Esophagus muscularis mucosa (tissue), 4 donors: Measurements from ENCODE around the gene LOXL3. TPM values are rescaled to one million over a fixed set of nuclear protein-coding genes. Genes with fewer than 3 reads are reported as not detected.
A peak's percentile ranks its signal among the peaks of the same experiment; 100 is the strongest.

Experiments used
- DNase-seq: peaks from one replicate; pipeline ENCODE4 v3.0.0-alpha.2; 2017; ENCODE audit errors: extremely low spot score
- H3K27ac ChIP-seq, 4 donors: fragments of 200-600 bp; sonication (generic); replicated peaks in 1 of 4; 1 replicate in 3 of 4; 2 replicates in 1 of 4; pipeline ENCODE4 v1.5.1; 2016 to 2019; ENCODE audit warnings: mild to moderate bottlenecking in 1 of 4
- H3K27me3 ChIP-seq, 4 donors: fragments of 200-600 bp; sonication (generic); one replicate each; pipeline versions ENCODE4 v1.5.1 to v1.6.0; 2016 to 2019
- H3K36me3 ChIP-seq, 4 donors: fragments of 200-600 bp; sonication (generic); one replicate each; pipeline ENCODE4 v1.5.1; 2016 to 2019
- H3K4me1 ChIP-seq, 4 donors: fragments of 200-600 bp; sonication (generic); one replicate each; pipeline ENCODE4 v1.5.1; 2016 to 2019
- H3K4me3 ChIP-seq, 4 donors: fragments of 200-600 bp; sonication (generic); 1 replicate in 2 of 4; 2 replicates in 2 of 4; pipeline ENCODE4 v1.5.1; 2016 to 2019; ENCODE audit warnings: mild to moderate bottlenecking in 4 of 4, moderate library complexity in 1 of 4
- H3K9me3 ChIP-seq, 4 donors: fragments of 200-600 bp; sonication (generic); 1 replicate in 3 of 4; 2 replicates in 1 of 4; pipeline ENCODE4 v1.5.1; 2016 to 2019
- EP300 ChIP-seq: sonication (generic); formaldehyde crosslinking; IDR thresholded peaks from one replicate; pipeline ENCODE4 v1.6.1; 2017; ENCODE audit warnings: antibody characterized with exemption
- POLR2A ChIP-seq: fragments of 450-650 bp; IDR thresholded peaks from one replicate; pipeline ENCODE4 v1.6.1; 2017; ENCODE audit warnings: antibody characterized with exemption, moderate library complexity, mild to moderate bottlenecking, low read depth
- POLR2AphosphoS5 ChIP-seq, 2 donors: sonication (generic); formaldehyde crosslinking; IDR thresholded peaks; one replicate each; pipeline ENCODE4 v1.6.1; 2017; ENCODE audit warnings: antibody characterized with exemption in 2 of 2
- whole genome bisulfite sequencing: methylation state at CpG from one replicate; pipeline ENCODE4 v1.1.5; 2018; 5-methylcytosine and 5-hydroxymethylcytosine counted together
- intact Hi-C: fragments of 100-400 bp; cut with DNase I; formaldehyde crosslinking; loops from one replicate; pipeline ENCODE4 v1.15.1; 2023
- total RNA-seq, 4 donors: library from RNA; depleted of rRNA; stranded (reverse); fragments of >200 nt; gene quantifications; one replicate each; pipeline versions ENCODE4 v1.1.0 to v1.2.1, GENCODE V29; 2016
- TF ChIP-seq, protein P1 (sequence below), 3 experiments: fragments of 200-600 bp in 2 of 3; fragments of 450-650 bp in 1 of 3; sonication (generic) in 2 of 3; IDR thresholded peaks; one replicate each; pipeline ENCODE4 v1.5.1; 2017 to 2019; ENCODE audit warnings: antibody characterized with exemption in 3 of 3, mild to moderate bottlenecking in 2 of 3, moderate library complexity in 1 of 3

Gene LOXL3
- total RNA-seq, 4 donors from 2014 or later: 7.1 to 8.6 (median 7.7) TPM

DNA sequence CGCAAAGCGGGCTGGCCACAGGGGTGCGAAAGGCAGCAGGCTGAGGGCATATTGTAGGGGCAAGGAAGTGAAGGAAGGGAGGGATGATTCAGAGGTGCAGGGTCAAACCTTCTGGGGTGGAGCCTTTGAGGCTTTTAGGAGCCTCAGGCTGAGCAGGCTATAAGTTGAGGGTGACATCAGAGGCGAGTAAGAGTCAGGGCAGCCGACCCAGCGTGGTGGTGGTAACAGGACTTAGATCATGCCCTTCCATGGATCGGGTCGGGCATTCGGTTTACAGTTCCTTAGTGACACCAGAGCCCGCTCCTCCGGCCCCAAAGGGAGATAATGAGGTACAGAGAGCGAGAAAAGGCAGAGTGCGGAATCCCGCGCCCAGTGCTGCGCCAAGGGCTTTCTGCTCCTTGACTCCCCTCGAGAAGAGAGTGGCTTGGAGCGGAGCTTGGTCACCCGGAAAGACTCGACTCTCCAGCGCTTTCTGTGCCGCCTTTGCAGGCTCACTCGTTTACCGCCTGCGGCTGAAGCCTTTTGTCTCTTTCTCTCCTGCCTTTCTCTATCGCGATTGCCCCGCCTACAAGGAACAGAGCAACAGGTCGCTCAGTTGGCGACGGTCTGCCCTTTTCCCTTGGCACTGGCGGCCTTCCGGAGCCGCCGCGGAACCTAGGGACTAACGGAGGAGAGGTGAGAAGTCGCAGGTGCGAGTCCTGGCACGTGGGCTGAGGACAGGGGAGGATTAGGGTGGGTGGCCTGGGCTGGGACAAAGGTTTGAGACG is 55.1 kb downstream of the LOXL3 start:
- no peak for TF ChIP-seq EP300
- no peak for TF ChIP-seq POLR2A
- no peak for TF ChIP-seq POLR2AphosphoS5 (IDR thresholded peaks at IDR 0.05)
- TF ChIP-seq, protein P1, sequence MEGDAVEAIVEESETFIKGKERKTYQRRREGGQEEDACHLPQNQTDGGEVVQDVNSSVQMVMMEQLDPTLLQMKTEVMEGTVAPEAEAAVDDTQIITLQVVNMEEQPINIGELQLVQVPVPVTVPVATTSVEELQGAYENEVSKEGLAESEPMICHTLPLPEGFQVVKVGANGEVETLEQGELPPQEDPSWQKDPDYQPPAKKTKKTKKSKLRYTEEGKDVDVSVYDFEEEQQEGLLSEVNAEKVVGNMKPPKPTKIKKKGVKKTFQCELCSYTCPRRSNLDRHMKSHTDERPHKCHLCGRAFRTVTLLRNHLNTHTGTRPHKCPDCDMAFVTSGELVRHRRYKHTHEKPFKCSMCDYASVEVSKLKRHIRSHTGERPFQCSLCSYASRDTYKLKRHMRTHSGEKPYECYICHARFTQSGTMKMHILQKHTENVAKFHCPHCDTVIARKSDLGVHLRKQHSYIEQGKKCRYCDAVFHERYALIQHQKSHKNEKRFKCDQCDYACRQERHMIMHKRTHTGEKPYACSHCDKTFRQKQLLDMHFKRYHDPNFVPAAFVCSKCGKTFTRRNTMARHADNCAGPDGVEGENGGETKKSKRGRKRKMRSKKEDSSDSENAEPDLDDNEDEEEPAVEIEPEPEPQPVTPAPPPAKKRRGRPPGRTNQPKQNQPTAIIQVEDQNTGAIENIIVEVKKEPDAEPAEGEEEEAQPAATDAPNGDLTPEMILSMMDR (IDR thresholded peaks at IDR 0.05): no peak
- 3% methylated on average over 29 of the region's 41 CpGs for WGBS
- peaks cover 0 to 10% (median 9%) of the 10 kb centered on the region in 4 donors for H3K36me3 ChIP-seq
- DNase-seq: no peak
- H3K9me3 ChIP-seq: no peaks in the 10 kb centered on the region
- H3K4me3 ChIP-seq: peak overlapping the region; percentile 31 to 40 (median 38)
- H3K27me3 ChIP-seq: peaks cover 0 to 70% (median 51%) of the 10 kb centered on the region in 4 donors
- H3K4me1 ChIP-seq: peaks cover 30 to 46% (median 43%) of the 10 kb centered on the region in 4 donors
- intact Hi-C loops: no loop called here
- no peak overlapping the region for H3K27ac ChIP-seq

GRCh38 chr2:74497777-74498499 is 55.8 kb downstream of the LOXL3 start:
- intact Hi-C loops: no loop called here
- Histone ChIP-seq H3K36me3 (peaks cover 7 to 17% (median 17%) of the 10 kb centered on the region in 4 donors), H3K27ac (no peak overlapping the region), H3K4me1 (peaks cover 30 to 39% (median 36%) of the 10 kb centered on the region in 4 donors), H3K4me3 (peak overlapping the region; percentile 31 to 40 (median 38)), H3K9me3 (no peaks in the 10 kb centered on the region), H3K27me3 (peaks cover 0 to 62% (median 48%) of the 10 kb centered on the region in 4 donors)
- DNase-seq: no peak
- TF ChIP-seq POLR2AphosphoS5 (IDR thresholded peaks at IDR 0.05): peak in 1 of 2 donors; percentile 38
- no peak for TF ChIP-seq EP300
- no peak for TF ChIP-seq POLR2A
- WGBS: 3% methylated on average over 25 of the region's 61 CpGs

- intact Hi-C loops: no loop called here
- no peak for TF ChIP-seq EP300
- TF ChIP-seq, protein P1 (IDR thresholded peaks at IDR 0.05): no peak
- TF ChIP-seq POLR2AphosphoS5 (IDR thresholded peaks at IDR 0.05): no peak
- no peak for TF ChIP-seq POLR2A
- H3K36me3 ChIP-seq: peaks cover 15 to 25% (median 24%) of the 10 kb centered on the region in 4 donors
- H3K27ac ChIP-seq: no peak overlapping the region
- 68% methylated on average over 12 of the region's 19 CpGs for WGBS
- no peaks in the 10 kb centered on the region for H3K9me3 ChIP-seq
- H3K27me3 ChIP-seq: peaks cover 0 to 55% (median 41%) of the 10 kb centered on the region in 4 donors
- DNase-seq: no peak
- peak overlapping the region in 3 of 4 donors; percentile 31 to 40 (median 38) for H3K4me3 ChIP-seq
- peaks cover 27 to 31% (median 28%) of the 10 kb centered on the region in 4 donors for H3K4me1 ChIP-seq
Observed at GRCh38 chr2:74496997-74497776, 56.6 kb downstream of the LOXL3 start.

GRCh38 chr2:74495440-74495839 is 58.3 kb downstream of the LOXL3 start:
- peaks cover 25 to 29% (median 27%) of the 10 kb centered on the region in 4 donors for H3K4me1 ChIP-seq
- no peak for DNase-seq
- 86% methylated on average over 1 of the region's 1 CpG for WGBS
- peaks cover 0 to 38% (median 32%) of the 10 kb centered on the region in 4 donors for H3K27me3 ChIP-seq
- no peak for TF ChIP-seq POLR2A
- TF ChIP-seq EP300: no peak
- TF ChIP-seq, protein P1 (IDR thresholded peaks at IDR 0.05): no peak
- TF ChIP-seq POLR2AphosphoS5 (IDR thresholded peaks at IDR 0.05): no peak
- intact Hi-C loops: no loop called here
- H3K36me3 ChIP-seq: peaks cover 31 to 42% (median 42%) of the 10 kb centered on the region in 4 donors
- no peak overlapping the region for H3K27ac ChIP-seq
- H3K9me3 ChIP-seq: no peaks in the 10 kb centered on the region
- no peak overlapping the region for H3K4me3 ChIP-seq
